IMR-90 (cell line): Measurements from ENCODE around the gene PLGRKT.

Experiments
- CHD1 ChIP-seq: IDR thresholded peaks from 2 replicates; pipeline ENCODE4 v1.6.1; 2012; ENCODE audit warnings: low read depth, low read length, improper control_type of control experiment
- FOS ChIP-seq: fragments of 150-350 bp; IDR thresholded peaks from 2 replicates; pipeline ENCODE4 v1.6.1; 2016; ENCODE audit warnings: low read depth, low read length
- MXI1 ChIP-seq: IDR thresholded peaks from 2 replicates; pipeline ENCODE4 v1.6.1; 2012; ENCODE audit warnings: low read depth, mild to moderate bottlenecking, low read length, moderate library complexity, borderline replicate concordance
- POLR2A ChIP-seq: IDR thresholded peaks from 2 replicates; pipeline ENCODE4 v1.6.1; 2012; ENCODE audit warnings: mild to moderate bottlenecking, low read depth, low read length
- RFX5 ChIP-seq: IDR thresholded peaks from 2 replicates; pipeline ENCODE4 v1.8.0; 2012; ENCODE audit warnings: low read depth, mild to moderate bottlenecking, low read length, moderate library complexity
- TF ChIP-seq, protein P1 (sequence below): conservative IDR thresholded peaks from 2 replicates; pipeline ENCODE4 v1.5.1; 2012; ENCODE audit warnings: mild to moderate bottlenecking, low read depth, low read length, improper control_type of control experiment

DNA sequence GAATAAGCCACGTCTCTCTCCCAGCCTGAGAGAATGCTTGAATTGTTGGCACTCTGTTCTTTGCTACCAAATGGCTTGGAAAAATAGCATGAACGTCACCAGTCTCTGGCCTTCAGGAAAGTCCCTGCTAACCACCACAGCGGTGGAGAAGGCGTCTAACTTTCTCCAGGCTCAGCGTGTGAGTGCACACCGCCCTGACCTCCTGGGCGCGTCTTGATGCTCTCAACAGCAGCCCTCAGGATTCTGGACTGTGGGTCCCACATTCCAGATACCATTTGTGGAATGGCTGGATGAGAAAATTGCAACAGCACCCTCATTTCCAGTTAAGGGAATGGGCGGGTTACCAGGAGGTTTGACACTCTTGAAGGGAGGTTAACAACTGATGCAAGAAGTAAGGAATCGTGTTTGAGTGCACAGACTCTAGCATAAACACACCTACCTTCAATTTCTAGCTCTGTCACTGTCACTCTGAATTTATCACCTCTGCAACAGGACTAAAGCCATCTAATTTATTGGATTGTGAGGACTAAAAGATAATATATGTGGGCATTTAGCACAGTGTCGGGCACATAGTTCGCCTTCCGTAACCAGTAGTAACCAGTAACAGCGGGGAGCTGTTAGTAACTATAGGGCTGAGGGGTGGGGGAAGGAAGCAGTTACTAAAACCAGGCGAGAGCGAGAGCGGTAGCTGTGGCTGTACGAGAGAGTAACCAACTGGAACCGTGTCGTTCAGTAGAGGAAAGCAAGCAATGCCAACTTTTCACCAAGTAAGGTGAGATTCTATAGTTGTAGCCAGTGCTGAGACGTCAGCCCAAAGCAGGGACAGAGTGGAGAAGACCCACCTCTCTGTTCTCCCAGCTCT is 807 bp upstream of the PLGRKT start:
- TF ChIP-seq POLR2A, result no peak
- TF ChIP-seq, protein P1, sequence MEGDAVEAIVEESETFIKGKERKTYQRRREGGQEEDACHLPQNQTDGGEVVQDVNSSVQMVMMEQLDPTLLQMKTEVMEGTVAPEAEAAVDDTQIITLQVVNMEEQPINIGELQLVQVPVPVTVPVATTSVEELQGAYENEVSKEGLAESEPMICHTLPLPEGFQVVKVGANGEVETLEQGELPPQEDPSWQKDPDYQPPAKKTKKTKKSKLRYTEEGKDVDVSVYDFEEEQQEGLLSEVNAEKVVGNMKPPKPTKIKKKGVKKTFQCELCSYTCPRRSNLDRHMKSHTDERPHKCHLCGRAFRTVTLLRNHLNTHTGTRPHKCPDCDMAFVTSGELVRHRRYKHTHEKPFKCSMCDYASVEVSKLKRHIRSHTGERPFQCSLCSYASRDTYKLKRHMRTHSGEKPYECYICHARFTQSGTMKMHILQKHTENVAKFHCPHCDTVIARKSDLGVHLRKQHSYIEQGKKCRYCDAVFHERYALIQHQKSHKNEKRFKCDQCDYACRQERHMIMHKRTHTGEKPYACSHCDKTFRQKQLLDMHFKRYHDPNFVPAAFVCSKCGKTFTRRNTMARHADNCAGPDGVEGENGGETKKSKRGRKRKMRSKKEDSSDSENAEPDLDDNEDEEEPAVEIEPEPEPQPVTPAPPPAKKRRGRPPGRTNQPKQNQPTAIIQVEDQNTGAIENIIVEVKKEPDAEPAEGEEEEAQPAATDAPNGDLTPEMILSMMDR, result no peak
- TF ChIP-seq CHD1, result no peak
- TF ChIP-seq RFX5, result no peak
- TF ChIP-seq MXI1, result no peak
- TF ChIP-seq FOS, result no peak
